Endothelial cell of umbilical vein (primary cell): ENCODE measurements around the gene ZSWIM6. TPM values are rescaled to one million over a fixed set of nuclear protein-coding genes. Genes with fewer than 3 reads are reported as not detected.

Experiments
- BruUV-seq: library from RNA; stranded (reverse); fragments of 400-500 nt; replicated peaks from 2 replicates; lab custom pipeline; 2021; lab: Mats Ljungman, UMichigan
- CTCF ChIA-PET: fragments of 300-600, 350-600 bp; sonication (Branson Sonifier 250); formaldehyde crosslinking; loops from one replicate; lab custom pipeline; 2021; ENCODE audit warnings: antibody characterized with exemption, inconsistent platforms; lab: Charles Lee
- POLR2A ChIA-PET: fragments of 300-600, 350-600 bp; sonication (Branson Sonifier 250); formaldehyde crosslinking; loops from one replicate; lab custom pipeline; 2021; ENCODE audit warnings: antibody characterized with exemption, inconsistent platforms; lab: Charles Lee
- DNase-seq: peaks from one replicate; pipeline ENCODE4 v3.0.0-alpha.2; 2011; ENCODE audit warnings: low read depth, low spot score
- FAIRE-seq: peaks from 2 replicates; lab custom pipeline; 2011; peaks lifted over from hg19 to GRCh38; lab: Jason Lieb, UNC
- H2AFZ ChIP-seq: 2 replicates; pipeline ENCODE4 v1.6.0; 2012; ENCODE audit warnings: low read depth, low read length, control low read depth, inconsistent platforms
- H3K27ac ChIP-seq: 2 replicates; pipeline ENCODE4 v1.5.1; 2011; ENCODE audit warnings: low read depth, mild to moderate bottlenecking, control low read depth, low read length, moderate library complexity; ENCODE audit not compliant: insufficient read depth
- H3K27me3 ChIP-seq, 2 experiments: 2 replicates each; pipeline versions ENCODE4 v1.6.0 to v1.6.1; 2011; ENCODE audit warnings: low read length in 2 of 2, mixed read lengths in 1 of 2; ENCODE audit not compliant: control insufficient read depth in 2 of 2, insufficient read depth in 2 of 2
- H3K36me3 ChIP-seq, 2 experiments: 2 replicates in 1 of 2; 3 replicates in 1 of 2; pipeline ENCODE4 v1.5.1; 2011; ENCODE audit warnings: low read length in 2 of 2, mild to moderate bottlenecking in 1 of 2, moderate library complexity in 1 of 2; ENCODE audit not compliant: control insufficient read depth in 2 of 2, insufficient read depth in 2 of 2; ENCODE audit errors: extremely low read depth in 1 of 2
- H3K4me1 ChIP-seq: 3 replicates; pipeline ENCODE4 v1.5.1; 2011; ENCODE audit warnings: mild to moderate bottlenecking, low read length; ENCODE audit not compliant: control insufficient read depth, insufficient read depth; ENCODE audit errors: extremely low read depth
- H3K4me2 ChIP-seq: 2 replicates; pipeline ENCODE4 v1.6.1; 2011; ENCODE audit warnings: low read length, control low read depth, mixed read lengths; ENCODE audit not compliant: insufficient read depth
- H3K4me3 ChIP-seq, 3 experiments: fragments of 200-600 bp in 1 of 3; sonication (generic), shearing (Covaris generic) in 1 of 3; replicated peaks in 1 of 3; 2 replicates each; pipeline ENCODE4 v1.5.1; 2011 to 2016; ENCODE audit warnings: control low read depth in 3 of 3, low read length in 3 of 3, mild to moderate bottlenecking in 2 of 3, inconsistent platforms in 1 of 3, low read depth in 1 of 3, moderate library complexity in 1 of 3; ENCODE audit not compliant: insufficient read depth in 1 of 3
- H3K79me2 ChIP-seq: 2 replicates; pipeline ENCODE4 v1.6.0; 2012; ENCODE audit warnings: low read length, inconsistent platforms; ENCODE audit not compliant: control insufficient read depth, insufficient read depth
- H3K9ac ChIP-seq: replicated peaks from 2 replicates; pipeline ENCODE3; 2011; ENCODE audit warnings: low read length, control low read depth; ENCODE audit not compliant: insufficient read depth; ENCODE audit errors: extremely low read depth
- H3K9me1 ChIP-seq: replicated peaks from 3 replicates; pipeline ENCODE4 v1.6.0; 2011; ENCODE audit warnings: mild to moderate bottlenecking, low read length; ENCODE audit not compliant: control insufficient read depth, insufficient read depth; ENCODE audit errors: extremely low read depth
- H3K9me3 ChIP-seq: replicated peaks from 2 replicates; pipeline ENCODE4 v1.5.1; 2012; ENCODE audit warnings: low read length, inconsistent platforms; ENCODE audit not compliant: control insufficient read depth, insufficient read depth
- H4K20me1 ChIP-seq: replicated peaks from 2 replicates; pipeline ENCODE3; 2011; ENCODE audit warnings: mild to moderate bottlenecking, low read length; ENCODE audit not compliant: control insufficient read depth, insufficient read depth; ENCODE audit errors: extremely low read depth
- EZH2 ChIP-seq: IDR thresholded peaks from 2 replicates; pipeline ENCODE4 v1.6.1; 2012; ENCODE audit warnings: borderline replicate concordance, low read depth, mild to moderate bottlenecking, moderate library complexity, low read length, inconsistent platforms; ENCODE audit not compliant: severe bottlenecking
- FOS ChIP-seq: IDR thresholded peaks from 2 replicates; pipeline ENCODE4 v1.6.1; 2011; ENCODE audit warnings: mild to moderate bottlenecking, low read length, moderate library complexity, borderline replicate concordance; ENCODE audit not compliant: insufficient read depth
- GATA2 ChIP-seq: IDR thresholded peaks from 2 replicates; pipeline ENCODE4 v1.7.0; 2011; ENCODE audit warnings: low read depth, mild to moderate bottlenecking, moderate library complexity, mixed read lengths, low read length; ENCODE audit not compliant: insufficient read length, insufficient read depth
- JUN ChIP-seq: IDR thresholded peaks from 2 replicates; pipeline ENCODE4 v1.6.1; 2011; ENCODE audit warnings: borderline replicate concordance, low read depth; ENCODE audit not compliant: insufficient read length, insufficient read depth
- MYC ChIP-seq: IDR thresholded peaks from one replicate; pipeline ENCODE4 v1.6.1; 2011; ENCODE audit warnings: mild to moderate bottlenecking, low read depth, low read length
- POLR2AphosphoS5 ChIP-seq: IDR thresholded peaks from 2 replicates; pipeline ENCODE4 v1.6.1; 2012; ENCODE audit warnings: low read depth, mild to moderate bottlenecking, control low read depth, low read length, moderate library complexity; ENCODE audit not compliant: insufficient read depth
- dilution Hi-C: fragments of 300-500 bp; cut with MboI; formaldehyde crosslinking; loops from one replicate; pipeline ENCODE4 v1.15.0; 2019; ENCODE audit warnings: low sequenced_read_pairs; ENCODE audit not compliant: extremely low pct_ligation_motif_present
- intact Hi-C: fragments of 100-400 bp; cut with micrococcal nuclease; formaldehyde crosslinking; loops from one replicate; pipeline ENCODE4 v1.10.0; 2022
- polyA plus RNA-seq, 4 experiments: library from polyadenylated mRNA; depleted of rRNA in 3 of 4; stranded (reverse) in 3 of 4; unstranded in 1 of 4; fragments of >200 nt; gene quantifications; 2 replicates each; pipeline versions ENCODE4 v1.2.1 to v1.2.3, GENCODE V29; 2011 to 2012; ENCODE audit warnings: missing spikeins in 1 of 4
- total RNA-seq: library from RNA; stranded (reverse); gene quantifications from 2 replicates; pipeline ENCODE4 v1.2.3, GENCODE V29; 2021
- TF ChIP-seq, protein P1 (sequence below): IDR thresholded peaks from 2 replicates; pipeline ENCODE4 v1.6.1; 2011; ENCODE audit not compliant: insufficient read depth, insufficient read length
- TF ChIP-seq, protein P2 (sequence below), 2 donors: IDR thresholded peaks; 1 replicate in 1 of 2; 2 replicates in 1 of 2; pipeline ENCODE4 v1.5.1; 2011; ENCODE audit warnings: low read length in 2 of 2, mild to moderate bottlenecking in 2 of 2, moderate library complexity in 2 of 2, control low read depth in 1 of 2, inconsistent platforms in 1 of 2, low read depth in 1 of 2; ENCODE audit not compliant: insufficient read depth in 1 of 2; ENCODE audit errors: extremely low read depth in 1 of 2

ZSWIM6 gene
- total and polyA plus RNA-seq, 2 donors (not counting 3 experiments of a cell fraction or from before 2014, with no cell fraction given): 14.9 to 25.3 TPM

DNA sequence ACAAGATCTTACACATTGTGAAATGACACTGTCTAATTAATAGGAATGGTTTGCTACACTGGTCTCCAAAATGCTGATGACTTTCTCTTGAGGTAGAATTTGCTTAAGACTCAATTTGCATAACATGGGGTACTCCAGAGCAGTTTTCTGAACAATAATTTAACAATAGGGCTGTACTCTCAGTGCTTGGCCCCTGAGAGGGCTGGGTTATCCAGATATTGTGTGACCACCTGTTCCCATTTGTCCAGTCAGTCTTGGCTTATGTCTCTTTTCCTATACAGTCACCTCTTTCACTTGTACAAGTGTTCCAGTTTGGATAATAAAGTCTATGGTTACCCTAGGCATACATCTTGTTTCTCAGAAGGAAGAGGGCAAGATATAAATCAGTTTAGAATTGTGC, 17.9 kb downstream of the ZSWIM6 start:
- POLR2A ChIA-PET: no interaction called here
- no TSS peak for BruUV-seq

More for the DNA sequence above, 17.9 kb downstream of the ZSWIM6 start:
- no peaks in the 10 kb centered on the region for H3K9me3 ChIP-seq
- FAIRE-seq (no peak), DNase-seq (no peak)
- intact Hi-C loops (no loop called here), dilution Hi-C loops (no loop called here)
- no peak overlapping the region for H3K27ac ChIP-seq
- CTCF ChIA-PET: no interaction called here
- H4K20me1 ChIP-seq: peaks cover 38% of the 10 kb centered on the region
- H3K9ac ChIP-seq: no peak overlapping the region
- peaks cover 11% of the 10 kb centered on the region for H3K4me1 ChIP-seq
- no peaks in the 10 kb centered on the region for H3K27me3 ChIP-seq
- H2AFZ ChIP-seq: no peak overlapping the region
- peaks cover 100% of the 10 kb centered on the region for H3K79me2 ChIP-seq
- H3K9me1 ChIP-seq: no peaks in the 10 kb centered on the region
- H3K4me3 ChIP-seq: no peak overlapping the region
- TF ChIP-seq GATA2: no peak
- TF ChIP-seq POLR2AphosphoS5: no peak
- TF ChIP-seq MYC: no peak
- no peak for TF ChIP-seq EZH2
- TF ChIP-seq FOS: no peak
- TF ChIP-seq, protein P1, sequence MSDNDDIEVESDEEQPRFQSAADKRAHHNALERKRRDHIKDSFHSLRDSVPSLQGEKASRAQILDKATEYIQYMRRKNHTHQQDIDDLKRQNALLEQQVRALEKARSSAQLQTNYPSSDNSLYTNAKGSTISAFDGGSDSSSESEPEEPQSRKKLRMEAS: no peak
- TF ChIP-seq JUN: no peak
- TF ChIP-seq, protein P2, sequence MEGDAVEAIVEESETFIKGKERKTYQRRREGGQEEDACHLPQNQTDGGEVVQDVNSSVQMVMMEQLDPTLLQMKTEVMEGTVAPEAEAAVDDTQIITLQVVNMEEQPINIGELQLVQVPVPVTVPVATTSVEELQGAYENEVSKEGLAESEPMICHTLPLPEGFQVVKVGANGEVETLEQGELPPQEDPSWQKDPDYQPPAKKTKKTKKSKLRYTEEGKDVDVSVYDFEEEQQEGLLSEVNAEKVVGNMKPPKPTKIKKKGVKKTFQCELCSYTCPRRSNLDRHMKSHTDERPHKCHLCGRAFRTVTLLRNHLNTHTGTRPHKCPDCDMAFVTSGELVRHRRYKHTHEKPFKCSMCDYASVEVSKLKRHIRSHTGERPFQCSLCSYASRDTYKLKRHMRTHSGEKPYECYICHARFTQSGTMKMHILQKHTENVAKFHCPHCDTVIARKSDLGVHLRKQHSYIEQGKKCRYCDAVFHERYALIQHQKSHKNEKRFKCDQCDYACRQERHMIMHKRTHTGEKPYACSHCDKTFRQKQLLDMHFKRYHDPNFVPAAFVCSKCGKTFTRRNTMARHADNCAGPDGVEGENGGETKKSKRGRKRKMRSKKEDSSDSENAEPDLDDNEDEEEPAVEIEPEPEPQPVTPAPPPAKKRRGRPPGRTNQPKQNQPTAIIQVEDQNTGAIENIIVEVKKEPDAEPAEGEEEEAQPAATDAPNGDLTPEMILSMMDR (IDR thresholded peaks at IDR 0.05; ENCODE audit: extremely low read depth in 1 of 2, insufficient read depth in 1 of 2, low read depth in 1 of 2, low read length in 2 of 2): no peak
- no peak overlapping the region for H3K4me2 ChIP-seq
- peaks cover 0 to 3% of the 10 kb centered on the region in 2 experiments for H3K36me3 ChIP-seq
